Measurements from ENCODE around the gene KIAA0825.
"Not testable (repeated sequence)": the region's sequence is repeated elsewhere in the genome, so short reads cannot be mapped to it uniquely, and the experiment has no call there.

DNA sequence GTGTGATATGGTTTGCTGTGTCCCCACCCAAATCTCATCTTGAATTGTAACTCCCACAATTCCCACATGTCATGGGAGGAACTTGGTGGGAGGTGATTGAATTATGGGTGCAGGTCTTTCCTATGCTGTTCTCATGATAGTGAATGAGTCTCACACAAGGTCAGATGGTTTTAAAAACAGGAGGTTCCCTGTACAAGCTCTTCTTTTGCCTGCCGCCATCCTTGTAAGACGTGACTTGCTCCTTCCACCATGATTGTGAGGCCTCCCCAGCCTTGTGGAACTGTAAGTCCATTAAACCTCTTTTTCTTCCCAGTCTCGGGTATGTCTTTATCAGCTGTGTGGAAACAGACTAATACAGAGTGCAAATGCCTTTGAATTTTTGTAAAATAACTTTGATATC lies 447.3 kb downstream of the KIAA0825 start:
- not testable (repeated sequence) for TF ChIP-seq YY1 (IDR thresholded peaks at IDR 0.05; ENCODE audit: insufficient read depth, insufficient read length); ZNF274 (IDR thresholded peaks at IDR 0.05; ENCODE audit: low read depth, low read length); SUZ12 (IDR thresholded peaks at IDR 0.05; ENCODE audit: extremely low read depth, insufficient read depth, insufficient read length)
